ENCODE measurements around the gene ICAM2.

GRCh38 chr17:63998721-63999679 is 21.4 kb downstream of the ICAM2 start:
- no peak for TF ChIP-seq CTCF (IDR thresholded peaks at IDR 0.05 in 4 of 5, conservative IDR thresholded peaks at IDR 0.05 in 1 of 5)
- no peak for TF ChIP-seq POLR2A (IDR thresholded peaks at IDR 0.05)
